H9 (cell line): ENCODE measurements around the gene ANKH. TPM values are rescaled to one million over a fixed set of nuclear protein-coding genes. Genes with fewer than 3 reads are reported as not detected.

Source experiments
- DNase-seq: peaks from one replicate; pipeline ENCODE4 v3.0.0-alpha.2; 2017
- H2AFZ ChIP-seq: one replicate; pipeline ENCODE4 v1.6.1; 2013; ENCODE audit warnings: mild to moderate bottlenecking, low read length, control low read depth, moderate library complexity
- H2AK5ac ChIP-seq: 2 replicates; pipeline ENCODE4 v1.6.1; 2013; ENCODE audit warnings: low read length, control low read depth, mixed read lengths; ENCODE audit not compliant: insufficient read length
- H2BK120ac ChIP-seq: one replicate; pipeline ENCODE4 v1.6.1; 2013; ENCODE audit warnings: low read depth, mild to moderate bottlenecking, low read length, control low read depth, inconsistent platforms; ENCODE audit not compliant: poor library complexity, severe bottlenecking
- H2BK12ac ChIP-seq: 2 replicates; pipeline ENCODE4 v1.6.1; 2013; ENCODE audit warnings: low read length, control low read depth, mixed read lengths, low read depth; ENCODE audit not compliant: insufficient read length
- H2BK15ac ChIP-seq: 2 replicates; pipeline ENCODE4 v1.6.1; 2013; ENCODE audit warnings: low read depth, low read length, control low read depth
- H2BK20ac ChIP-seq: one replicate; pipeline ENCODE4 v1.6.1; 2013; ENCODE audit warnings: low read depth, mild to moderate bottlenecking, low read length, control low read depth, inconsistent platforms; ENCODE audit not compliant: poor library complexity, severe bottlenecking
- H2BK5ac ChIP-seq: 2 replicates; pipeline ENCODE4 v1.6.1; 2013; ENCODE audit warnings: low read length, control low read depth, mixed read lengths; ENCODE audit not compliant: insufficient read length
- H3K14ac ChIP-seq: 2 replicates; pipeline ENCODE4 v1.6.1; 2013; ENCODE audit warnings: low read length, control low read depth; ENCODE audit not compliant: insufficient read depth
- H3K18ac ChIP-seq: 2 replicates; pipeline ENCODE4 v1.6.1; 2013; ENCODE audit warnings: low read depth, mild to moderate bottlenecking, mixed read lengths, low read length, control low read depth; ENCODE audit not compliant: insufficient read length
- H3K23ac ChIP-seq: 2 replicates; pipeline ENCODE4 v1.6.1; 2013; ENCODE audit warnings: low read length, control low read depth, mixed read lengths, low read depth; ENCODE audit not compliant: insufficient read length
- H3K23me2 ChIP-seq: 2 replicates; pipeline ENCODE4 v1.6.1; 2013; ENCODE audit warnings: low read depth, mild to moderate bottlenecking, mixed read lengths, low read length, control low read depth; ENCODE audit not compliant: insufficient read length, poor library complexity, severe bottlenecking
- H3K27ac ChIP-seq: 2 replicates; pipeline ENCODE4 v1.5.1; 2013; ENCODE audit warnings: low read length, control low read depth, mixed read lengths, low read depth; ENCODE audit not compliant: insufficient read length
- H3K27me3 ChIP-seq: 2 replicates; pipeline ENCODE4 v1.6.1; 2013; ENCODE audit warnings: low read length, control low read depth, inconsistent platforms; ENCODE audit not compliant: insufficient read depth
- H3K4ac ChIP-seq: 2 replicates; pipeline ENCODE4 v1.6.1; 2013; ENCODE audit warnings: low read depth, mild to moderate bottlenecking, control low read depth, inconsistent platforms, low read length, moderate library complexity
- H3K4me1 ChIP-seq: 2 replicates; pipeline ENCODE4 v1.6.1; 2013; ENCODE audit warnings: low read length, control low read depth, inconsistent platforms; ENCODE audit not compliant: insufficient read depth
- H3K4me2 ChIP-seq: 2 replicates; pipeline ENCODE4 v1.6.1; 2013; ENCODE audit warnings: low read length, control low read depth, mixed read lengths; ENCODE audit not compliant: insufficient read length, insufficient read depth
- H3K56ac ChIP-seq: 2 replicates; pipeline ENCODE4 v1.6.1; 2013; ENCODE audit warnings: low read depth, mild to moderate bottlenecking, mixed read lengths, low read length, control low read depth; ENCODE audit not compliant: insufficient read length
- H3K79me1 ChIP-seq: 2 replicates; pipeline ENCODE4 v1.6.1; 2013; ENCODE audit warnings: low read depth, mild to moderate bottlenecking, moderate library complexity, low read length, control low read depth, inconsistent platforms; ENCODE audit not compliant: insufficient read depth, poor library complexity, severe bottlenecking
- H3K79me2 ChIP-seq: 2 replicates; pipeline ENCODE4 v1.6.1; 2013; ENCODE audit warnings: low read length, control low read depth, inconsistent platforms; ENCODE audit not compliant: insufficient read depth
- H3K9ac ChIP-seq: 2 replicates; pipeline ENCODE4 v1.6.1; 2013; ENCODE audit warnings: low read length, control low read depth, mixed read lengths; ENCODE audit not compliant: insufficient read length; ENCODE audit errors: extremely low read depth
- H3K9me3 ChIP-seq: one replicate; pipeline ENCODE4 v1.6.1; 2013; ENCODE audit warnings: low read depth, low read length, inconsistent platforms; ENCODE audit not compliant: control insufficient read depth
- H3T11ph ChIP-seq: one replicate; pipeline ENCODE4 v1.6.1; 2013; ENCODE audit warnings: mild to moderate bottlenecking, low read length, control low read depth, inconsistent platforms
- H4K20me1 ChIP-seq: one replicate; pipeline ENCODE4 v1.6.1; 2013; ENCODE audit not compliant: control insufficient read depth, insufficient read length, insufficient read depth
- H4K5ac ChIP-seq: 2 replicates; pipeline ENCODE4 v1.6.1; 2013; ENCODE audit warnings: low read depth, mild to moderate bottlenecking, mixed read lengths, low read length, control low read depth; ENCODE audit not compliant: insufficient read length
- H4K8ac ChIP-seq: replicated peaks from 2 replicates; pipeline ENCODE4 v1.6.1; 2013; ENCODE audit warnings: low read length, control low read depth, mixed read lengths, low read depth; ENCODE audit not compliant: insufficient read length
- H4K91ac ChIP-seq: 2 replicates; pipeline ENCODE4 v1.6.1; 2013; ENCODE audit warnings: low read depth, mild to moderate bottlenecking, moderate library complexity, mixed read lengths, low read length, control low read depth; ENCODE audit not compliant: insufficient read length
- H3K27ac Mint-ChIP-seq, 3 experiments: 2 replicates in 2 of 3; 3 replicates in 1 of 3; pipeline ENCODE4 v1.8.0; 2020 to 2021; ENCODE audit warnings: mixed read lengths in 3 of 3, mild to moderate bottlenecking in 1 of 3, moderate library complexity in 1 of 3
- H3K27me3 Mint-ChIP-seq: 2 replicates; pipeline ENCODE4 v1.8.0; 2021; ENCODE audit warnings: low read depth, mild to moderate bottlenecking, moderate library complexity, mixed read lengths
- H3K36me3 Mint-ChIP-seq, 3 experiments: 2 replicates in 2 of 3; 3 replicates in 1 of 3; pipeline ENCODE4 v1.8.0; 2020 to 2021; ENCODE audit warnings: low read depth in 3 of 3, mixed read lengths in 3 of 3; ENCODE audit not compliant: insufficient read depth in 1 of 3
- H3K4me1 Mint-ChIP-seq, 2 experiments: 2 replicates each; pipeline ENCODE4 v1.8.0; 2020; ENCODE audit warnings: mixed read lengths in 2 of 2
- H3K4me3 Mint-ChIP-seq, 2 experiments: 2 replicates in 1 of 2; 3 replicates in 1 of 2; pipeline ENCODE4 v1.8.0; 2020 to 2021; ENCODE audit warnings: mild to moderate bottlenecking in 2 of 2, mixed read lengths in 2 of 2, moderate library complexity in 1 of 2
- H3K9me3 Mint-ChIP-seq, 2 experiments: 2 replicates in 1 of 2; 3 replicates in 1 of 2; pipeline ENCODE4 v1.8.0; 2020; ENCODE audit warnings: mild to moderate bottlenecking in 2 of 2, mixed read lengths in 2 of 2, moderate library complexity in 1 of 2
- CTCF ChIP-seq: fragments of 200-600 bp; sonication (generic); conservative IDR thresholded peaks from 3 replicates; pipeline ENCODE4 v1.8.0; 2021; ENCODE audit warnings: antibody characterized with exemption, mild to moderate bottlenecking
- WGBS: extraction: QIAGEN DNeasy Blood & Tissue Kit; methylation state at CpG from one replicate; pipeline ENCODE4 v1.1.7; 2013; ENCODE audit warnings: missing lambda C conversion rate, low lambda C conversion rate, mixed read lengths; ENCODE audit not compliant: insufficient read length; ENCODE audit errors: extremely low coverage; 5-methylcytosine and 5-hydroxymethylcytosine counted together
- long read RNA-seq: library from polyadenylated mRNA; unstranded; transcript quantifications from one replicate; pipeline ENCODE4 v2.0.0, GENCODE V29; 2020
- total RNA-seq: library from RNA; stranded (reverse); gene quantifications from 2 replicates; pipeline ENCODE4 v1.2.1, GENCODE V29; 2021

The ANKH gene
- total RNA-seq, result 9.6 and 10.2 TPM in 2 replicates
- long read RNA-seq, partial matches to known transcripts, result 3 of 3 reads
- long read RNA-seq, other reads (novel, unspliced or antisense), result 0 of 3 reads

- Histone ChIP-seq H4K5ac (no peak within 1 kb of the TSS), H3K4me2 (peak within 1 kb of the TSS; percentile 80), H4K8ac (no peak within 1 kb of the TSS), H4K91ac (no peak within 1 kb of the TSS), H3K9ac (peak within 1 kb of the TSS; percentile 29), H3T11ph (no peak within 1 kb of the TSS), H2AK5ac (no peak within 1 kb of the TSS), H3K27me3 (peaks cover 7% of the 10 kb centered on the region; the same call in 1 of the 2 replicates), H2BK15ac (no peak within 1 kb of the TSS), H2AFZ (no peak within 1 kb of the TSS), H3K18ac (no peak within 1 kb of the TSS), H3K27ac (no peak within 1 kb of the TSS), H3K56ac (no peak within 1 kb of the TSS), H3K9me3 (no peaks in the 10 kb centered on the region), H3K23ac (no peak within 1 kb of the TSS), H3K14ac (0 out of 2 replicates have a peak within 1 kb of the TSS, but pooled peaks have one; percentile 49), H3K4ac (no peak within 1 kb of the TSS), H3K4me1 (no peaks in the 10 kb centered on the region), H2BK5ac (no peak within 1 kb of the TSS), H4K20me1 (no peaks in the 10 kb centered on the region), H2BK120ac (no peak within 1 kb of the TSS), H3K79me1 (no peaks in the 10 kb centered on the region), H2BK12ac (no peak within 1 kb of the TSS), H2BK20ac (no peak within 1 kb of the TSS), H3K79me2 (no peaks in the 10 kb centered on the region), H3K23me2 (peaks cover 11% of the 10 kb centered on the region)
- Mint-ChIP-seq H3K9me3 (no peaks in the 10 kb centered on the region), H3K27ac (no peak within 1 kb of the TSS), H3K4me3 (peak within 1 kb of the TSS; percentile 76 to 81), H3K36me3 (no peaks in the 10 kb centered on the region), H3K4me1 (peaks cover 10 to 12% of the 10 kb centered on the region in 2 experiments), H3K27me3 (peaks cover 49% of the 10 kb centered on the region)
- DNase-seq, result peak; percentile 72
- TF ChIP-seq CTCF, result no peak; the same call in 2 of the 3 replicates
- WGBS, result no CpG with 5 or more reads among the region's 115 CpGs
These were observed at the start of gene ANKH for GRCh38 chr5:14871214-14872069. Gene ANKH, minus strand, starts transcription at chr5:14871778. Its CDS starts 331 bp downstream, at chr5:14871447.
